CD4-positive, alpha-beta T cell treated with Interleukin-2 at 100 ng/mL for 4 hours (primary cell): ENCODE measurements around the gene CAMTA1.

Experiments
- DNase-seq: peaks from one replicate; pipeline ENCODE4 v3.0.0-alpha.2; 2020; ENCODE audit warnings: low spot score

CAMTA1 gene

DNA sequence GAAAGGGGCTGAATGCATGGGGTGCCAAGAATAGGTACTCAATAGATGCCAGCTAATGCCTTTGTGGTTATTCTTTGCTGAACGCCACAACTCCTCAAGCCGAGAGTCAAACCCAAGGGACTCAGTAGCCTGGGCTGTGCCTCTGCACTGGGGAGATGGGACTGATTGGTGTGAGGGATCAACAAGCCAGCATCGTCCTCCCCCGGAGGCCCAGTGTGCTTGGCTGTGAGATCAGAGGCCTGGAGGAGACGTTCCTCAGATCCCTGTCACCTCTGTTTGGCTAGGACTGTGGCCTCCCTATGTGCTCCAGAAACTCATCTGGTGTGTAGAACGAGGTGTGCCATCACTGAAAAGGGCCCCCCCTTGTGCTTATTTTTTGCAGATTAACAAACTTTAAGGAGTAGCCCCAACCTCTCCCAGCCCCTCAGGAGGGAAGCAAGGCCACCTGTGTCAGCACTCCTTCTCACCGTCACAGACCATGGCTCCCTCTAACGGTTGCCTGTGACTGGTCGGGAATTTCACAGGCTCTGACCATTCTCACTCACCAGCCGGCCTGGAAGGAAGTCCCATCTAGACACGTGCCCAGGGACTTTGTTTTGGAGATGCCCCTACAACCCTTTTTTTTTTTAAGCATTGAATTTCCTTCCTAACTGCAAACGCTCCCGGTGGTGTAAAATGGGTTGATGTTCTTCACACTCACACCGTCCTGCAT lies 791.8 kb downstream of the CAMTA1 start:
- DNase-seq, result no peak

DNA sequence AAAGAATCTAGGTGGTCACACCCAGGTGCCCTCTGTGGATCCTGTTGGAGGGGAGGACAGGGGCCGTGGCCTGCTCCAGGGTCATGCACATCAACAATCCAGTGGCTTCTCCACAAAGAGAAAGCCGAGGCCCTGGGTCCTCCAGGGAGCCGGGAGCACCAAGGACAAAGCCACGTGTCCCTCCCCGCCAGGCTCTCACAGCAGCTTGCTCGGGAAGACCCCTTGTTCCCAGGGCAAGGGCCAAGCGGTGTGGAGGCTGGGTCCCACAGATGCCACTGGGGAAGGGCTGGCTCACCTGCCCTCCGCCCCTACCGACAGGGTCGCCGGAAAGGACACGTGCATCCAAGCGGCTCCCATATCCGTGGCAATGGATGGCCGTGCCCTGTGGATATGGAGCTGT lies 793.0 kb downstream of the CAMTA1 start:
- DNase-seq, result no peak

DNA sequence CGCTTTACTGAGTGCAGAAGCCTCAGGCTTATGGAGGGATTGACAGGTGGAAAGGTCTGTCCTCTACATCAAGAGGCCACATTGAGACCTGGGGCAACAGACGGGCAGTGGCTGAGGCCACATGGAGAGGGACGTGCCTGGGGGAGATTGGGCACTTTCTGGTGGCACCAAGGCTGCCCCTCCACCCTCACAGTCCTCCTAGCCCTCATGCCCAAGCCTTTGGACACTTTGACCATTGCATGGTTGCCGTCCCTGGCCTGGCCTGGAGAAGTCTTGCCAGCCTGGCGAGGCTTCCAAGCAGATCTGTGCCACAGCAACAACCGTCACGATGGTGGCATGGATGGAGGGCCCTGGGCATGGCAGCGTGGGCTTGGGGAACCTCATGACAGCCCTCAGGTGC lies 793.8 kb downstream of the CAMTA1 start:
- no peak for DNase-seq

- DNase-seq, result no peak
Observed at GRCh38 chr1:7579831-7580804, 794.9 kb downstream of the CAMTA1 start.

DNA sequence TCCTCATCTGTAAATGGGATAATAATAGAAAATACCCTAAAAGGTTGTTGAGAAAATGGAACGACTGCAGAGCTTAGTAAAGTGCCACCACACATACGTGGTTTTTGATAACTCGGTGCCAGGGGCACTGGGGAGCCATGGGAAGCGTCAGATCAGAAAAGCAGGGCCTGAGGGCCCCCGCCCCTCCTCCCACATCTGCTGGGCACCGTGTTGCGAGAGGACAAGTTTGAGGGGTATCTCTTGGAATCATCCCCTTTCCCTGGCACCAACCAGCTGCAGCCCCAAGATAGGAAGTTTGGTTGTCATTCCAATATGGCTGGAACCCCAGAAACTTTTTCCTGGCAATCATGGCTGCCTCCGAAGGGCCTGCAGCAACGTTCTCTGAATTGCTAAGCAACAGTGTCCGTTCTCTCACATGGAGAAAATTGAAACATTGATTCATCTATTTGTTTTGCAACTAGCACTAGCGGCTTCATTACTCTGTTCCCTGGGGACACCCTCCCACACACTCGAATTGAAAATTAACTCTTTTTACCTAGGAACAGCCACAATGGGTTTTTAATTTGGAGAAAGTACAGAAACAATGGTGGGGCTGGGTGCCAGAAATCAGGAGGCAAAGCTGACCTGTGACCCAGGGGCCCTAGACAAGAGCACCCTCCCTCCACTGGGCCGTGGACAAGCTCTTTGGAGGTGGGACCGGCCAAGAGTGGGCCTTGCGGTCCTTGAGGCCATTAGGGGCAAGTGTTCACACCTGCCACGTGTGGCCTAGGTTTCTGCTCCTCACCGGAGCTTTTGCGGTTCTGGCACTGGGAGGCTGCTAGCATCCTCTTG lies 795.9 kb downstream of the CAMTA1 start:
- no peak for DNase-seq

GRCh38 chr1:7581754-7582459 lies 796.7 kb downstream of the CAMTA1 start:
- DNase-seq, result no peak

GRCh38 chr1:7582460-7582972 lies 797.3 kb downstream of the CAMTA1 start:
- DNase-seq, result no peak

- DNase-seq, result no peak
Observed at GRCh38 chr1:7583291-7584096, 798.2 kb downstream of the CAMTA1 start.

- no peak for DNase-seq
Observed at GRCh38 chr1:7584157-7584556, 798.9 kb downstream of the CAMTA1 start.

DNA sequence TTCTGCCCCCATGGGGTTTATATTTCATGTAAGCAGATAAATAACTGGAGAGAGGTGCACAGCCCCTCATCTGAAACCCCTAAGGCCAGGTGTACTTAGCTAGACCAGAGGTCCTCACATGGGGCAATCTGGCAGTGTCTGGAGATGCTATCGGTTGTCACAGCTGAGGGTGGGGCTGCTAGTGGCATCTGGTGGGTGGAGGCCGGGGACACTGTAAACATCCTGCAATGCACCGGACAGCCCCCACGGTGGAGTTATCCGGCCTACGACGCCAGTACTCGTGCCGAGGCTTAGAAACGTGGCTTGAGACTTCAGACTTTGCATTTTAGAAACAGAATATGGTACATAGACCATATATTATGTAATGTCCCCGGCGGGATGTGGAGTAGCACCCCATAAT lies 799.4 kb downstream of the CAMTA1 start:
- no peak for DNase-seq

- DNase-seq, result no peak
Observed at GRCh38 chr1:7585216-7585907, 800.1 kb downstream of the CAMTA1 start.

DNA sequence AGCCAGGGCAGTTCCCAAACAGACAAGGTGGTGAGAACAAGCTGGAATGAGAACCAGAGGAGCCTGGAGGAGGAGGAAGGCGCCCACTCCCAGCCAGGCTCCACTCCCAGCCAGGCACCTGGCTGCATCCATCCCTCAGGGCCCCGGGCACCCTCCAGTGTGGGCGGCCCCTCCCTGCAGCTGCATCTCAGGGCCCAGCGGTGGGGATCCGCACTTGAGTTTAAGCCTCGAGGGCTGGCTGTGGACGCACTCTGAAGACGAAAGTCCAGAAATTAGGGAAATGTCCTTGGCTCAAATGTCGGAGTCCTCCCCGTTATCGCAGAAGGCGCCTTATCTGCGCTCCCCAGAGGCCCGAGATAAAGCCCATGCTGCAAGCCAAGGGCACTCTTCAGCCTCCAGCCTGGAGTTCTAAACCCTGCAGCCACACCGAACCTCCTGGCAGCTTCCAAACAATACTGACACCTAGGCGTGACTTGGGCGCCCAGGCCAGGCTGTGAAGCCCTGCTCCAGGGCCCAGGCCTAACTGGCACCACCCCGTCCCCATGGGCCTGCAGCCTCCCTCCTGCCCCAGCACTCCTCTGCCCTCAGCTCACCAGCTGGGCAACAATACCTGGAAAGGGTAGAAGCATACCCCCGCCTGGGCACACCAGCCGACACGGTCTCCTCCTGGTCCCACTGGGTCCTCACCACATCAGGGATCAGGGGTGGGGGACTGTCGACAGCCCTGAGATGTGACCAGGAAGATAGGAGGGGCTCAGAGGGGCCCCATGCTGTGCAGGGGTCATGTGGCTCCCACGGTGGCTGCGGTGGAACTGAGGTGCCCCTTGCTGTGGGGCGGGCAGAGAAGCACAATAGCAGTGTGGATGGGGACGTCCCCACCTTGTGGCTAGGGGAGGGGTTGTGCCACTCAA lies 801.0 kb downstream of the CAMTA1 start:
- no peak for DNase-seq

GRCh38 chr1:7587108-7587772 lies 802.0 kb downstream of the CAMTA1 start:
- DNase-seq, result no peak

GRCh38 chr1:7587773-7588456 lies 802.7 kb downstream of the CAMTA1 start:
- no peak for DNase-seq

GRCh38 chr1:7588457-7588827 lies 803.2 kb downstream of the CAMTA1 start:
- no peak for DNase-seq

- DNase-seq, result no peak
Observed at GRCh38 chr1:7589080-7589735, 804.0 kb downstream of the CAMTA1 start.

- DNase-seq, result no peak
Observed at GRCh38 chr1:7589774-7590425, 804.6 kb downstream of the CAMTA1 start.
